Activated CD8-positive, alpha-beta memory T cell treated with anti-CD3 and anti-CD28 coated beads, Interleukin-2, amount 50 U/mL, for 24 hours (primary cell): ENCODE data around the gene GTF2IRD1.
"Not testable (repeated sequence)": the region's sequence is repeated elsewhere in the genome, so short reads cannot be mapped to it uniquely, and the experiment has no call there.

ENCODE experiments used
- DNase-seq: peaks from one replicate; pipeline ENCODE4 v3.0.0-alpha.2; 2020; ENCODE audit errors: extremely low read depth

The GTF2IRD1 gene

DNA sequence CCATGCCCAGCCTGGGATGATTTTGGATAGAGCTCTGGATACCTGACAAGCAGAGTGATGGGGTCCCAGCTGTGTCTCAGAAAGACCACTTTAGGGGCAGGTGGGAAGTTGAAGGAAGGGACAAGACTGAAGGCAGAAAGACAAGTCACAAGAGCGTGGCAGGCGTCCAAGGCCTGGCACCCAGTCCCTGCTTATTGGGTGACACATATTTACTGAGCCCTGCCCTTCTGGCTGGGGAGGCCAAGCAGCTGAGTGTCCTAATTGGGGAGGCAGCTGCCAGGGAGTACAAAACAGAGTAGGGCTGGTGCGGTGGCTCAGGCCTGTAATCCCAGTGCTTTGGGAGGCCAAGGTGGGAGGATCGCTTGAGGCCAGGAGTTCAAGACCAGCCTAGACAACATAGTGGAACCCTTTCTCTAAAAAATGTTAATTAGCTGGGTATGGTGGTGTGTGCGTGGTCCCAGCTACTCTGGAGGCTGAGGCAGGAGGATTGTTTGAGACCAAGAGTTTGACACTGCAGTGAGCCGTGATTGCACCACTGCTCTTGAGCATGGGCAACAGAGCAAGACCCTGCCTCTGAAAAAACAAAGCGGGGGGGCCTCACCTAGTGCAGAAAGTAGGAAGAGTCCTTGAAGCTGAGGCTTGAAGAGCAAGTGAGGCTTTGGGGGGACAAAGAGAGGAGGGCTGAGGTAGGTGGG is 150.8 kb downstream of the GTF2IRD1 start:
- DNase-seq: no peak

DNA sequence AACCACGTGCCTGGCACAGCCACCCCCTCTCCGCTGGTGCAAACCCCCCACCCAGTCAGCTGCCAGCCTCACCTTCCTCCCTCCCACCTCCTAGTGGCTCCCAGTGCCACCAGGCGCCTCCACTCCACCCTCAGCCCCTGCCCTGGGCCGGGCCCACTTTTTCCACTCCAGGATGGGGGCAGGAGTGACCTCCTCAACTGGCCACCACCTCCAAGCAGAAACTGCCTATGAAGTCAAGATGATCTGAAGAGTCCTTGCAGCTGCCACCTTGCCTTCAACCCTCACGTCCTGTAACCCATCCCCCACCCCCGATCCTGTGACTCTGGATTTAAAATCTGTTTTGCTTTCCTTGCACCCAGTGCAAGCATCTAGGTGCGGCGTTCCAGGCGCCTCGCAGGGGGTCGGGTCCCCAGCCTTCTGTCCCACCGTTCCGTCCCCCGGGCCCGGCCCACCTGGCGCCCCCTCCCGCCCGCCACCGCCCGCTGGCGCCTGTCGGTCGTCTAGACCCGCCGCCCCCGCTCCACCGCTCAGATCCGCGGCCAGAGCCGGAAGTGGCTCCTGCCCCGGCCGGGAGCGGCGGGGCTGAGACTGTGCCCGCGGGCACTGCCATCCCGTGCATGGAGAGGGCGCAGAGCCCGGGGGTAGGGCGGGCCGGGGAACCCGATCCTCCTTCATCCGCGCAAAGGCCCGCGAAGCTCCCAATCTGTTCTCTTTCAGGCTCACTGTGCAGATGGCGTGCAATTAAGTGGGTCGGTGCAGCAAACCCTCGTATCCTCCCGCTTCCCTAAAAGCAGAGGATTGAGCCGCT is 152.6 kb downstream of the GTF2IRD1 start:
- DNase-seq: peak; percentile 6

DNA sequence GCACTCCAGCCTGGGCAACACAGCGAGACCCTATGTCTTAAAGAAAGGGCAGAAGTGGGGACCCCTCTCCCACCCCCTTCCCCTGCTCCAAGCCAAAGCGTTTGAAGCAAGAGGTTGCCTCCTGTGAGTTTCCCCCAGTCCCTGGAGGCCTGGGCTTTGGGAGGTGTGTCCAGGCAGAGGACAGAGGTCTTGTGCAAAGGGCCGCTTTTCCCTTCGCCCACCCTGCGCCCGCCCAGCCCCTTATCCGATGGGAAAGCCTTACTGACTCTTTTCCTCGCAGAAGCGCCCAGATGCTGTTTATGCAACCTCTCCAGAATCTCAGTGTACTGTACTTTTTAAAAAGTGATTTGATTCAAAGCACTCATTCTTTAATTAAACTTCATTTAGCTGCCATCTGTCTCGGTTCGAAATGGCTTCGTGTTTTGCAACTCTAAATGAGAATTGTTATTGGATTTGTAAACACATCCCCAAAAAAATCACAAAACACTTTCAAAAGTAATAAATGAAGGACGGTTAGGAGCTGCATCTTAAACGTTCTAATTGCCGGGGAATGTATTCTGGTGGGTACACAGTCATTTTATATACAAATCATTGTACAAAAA is 153.3 kb downstream of the GTF2IRD1 start:
- DNase-seq: no peak

DNA sequence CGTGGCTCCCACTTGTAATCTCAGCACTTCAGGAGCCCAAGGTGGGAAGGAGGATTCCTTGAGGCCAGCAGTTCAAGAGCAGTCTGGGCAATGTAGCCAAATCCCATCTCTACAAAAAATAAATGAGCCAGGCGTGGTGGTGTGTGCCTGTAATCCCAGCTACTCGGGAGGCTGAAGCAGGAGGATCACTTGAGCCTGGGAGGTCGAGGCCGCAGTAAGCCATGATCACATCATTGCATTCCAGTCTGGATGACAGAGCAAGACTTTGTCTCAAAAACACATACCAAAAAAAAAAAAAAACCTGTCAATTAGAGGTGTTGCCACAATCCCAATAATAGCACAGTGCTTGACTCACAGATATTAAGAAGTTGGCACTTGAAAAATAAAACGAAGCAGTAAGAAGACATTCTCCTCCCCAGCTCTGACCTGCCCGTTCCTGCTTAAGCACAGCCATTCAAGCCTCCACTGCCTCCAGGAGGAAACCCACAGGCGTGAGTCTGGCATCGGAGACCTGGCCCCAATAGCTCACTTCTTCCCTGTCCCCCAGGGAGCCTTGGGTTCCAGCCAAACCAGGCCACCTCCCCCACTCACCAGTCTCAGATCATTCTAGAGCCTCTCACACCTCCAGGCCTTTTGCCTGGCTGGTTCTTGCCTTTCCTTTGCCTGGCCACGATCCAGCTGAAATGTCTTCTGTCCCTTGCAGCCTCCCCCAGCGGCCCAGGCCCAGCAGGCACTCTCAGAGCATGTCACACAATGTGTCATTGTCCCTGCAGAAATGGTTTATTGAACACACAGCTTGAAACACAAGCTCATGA is 158.5 kb downstream of the GTF2IRD1 start:
- no peak for DNase-seq

DNA sequence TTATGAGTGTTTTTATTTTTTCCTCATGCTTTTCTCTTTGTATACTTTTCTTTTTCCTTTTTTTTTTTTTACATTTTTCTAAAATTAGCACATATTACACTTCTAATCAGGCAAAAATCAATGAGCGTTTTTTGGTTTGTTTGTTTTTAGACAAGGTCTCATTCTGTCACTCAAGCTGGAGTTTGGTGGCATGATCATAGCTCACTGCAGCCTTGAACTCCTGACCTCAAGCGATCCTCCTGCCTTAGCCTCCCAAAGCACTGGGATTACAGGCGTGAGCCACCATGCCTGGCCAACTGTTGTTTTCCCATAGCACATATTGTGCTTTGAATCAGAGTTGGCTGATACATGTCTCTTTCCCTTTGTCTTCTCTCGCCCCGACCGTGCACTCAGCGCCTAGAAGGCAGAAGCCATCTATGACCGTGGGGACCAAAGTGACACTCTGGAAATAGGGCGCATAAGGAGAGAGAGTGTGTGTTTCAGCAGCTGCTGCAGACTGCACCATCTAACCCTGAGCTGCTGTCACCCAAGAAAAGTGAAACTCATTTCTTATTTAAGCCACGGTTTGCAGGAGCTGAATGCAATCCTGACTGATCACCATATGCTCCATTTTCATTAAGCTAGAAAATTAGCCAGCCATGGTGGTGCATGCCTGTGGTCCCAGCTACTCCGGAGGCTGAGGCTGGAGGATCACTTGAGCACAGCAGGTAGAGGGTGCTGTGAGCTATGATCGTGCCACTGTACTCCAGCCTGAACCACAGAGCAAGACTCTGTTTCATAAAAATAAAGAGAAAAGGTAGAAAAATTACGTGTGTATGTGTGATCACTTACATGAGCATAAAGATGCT is 162.5 kb downstream of the GTF2IRD1 start:
- DNase-seq: no peak

DNA sequence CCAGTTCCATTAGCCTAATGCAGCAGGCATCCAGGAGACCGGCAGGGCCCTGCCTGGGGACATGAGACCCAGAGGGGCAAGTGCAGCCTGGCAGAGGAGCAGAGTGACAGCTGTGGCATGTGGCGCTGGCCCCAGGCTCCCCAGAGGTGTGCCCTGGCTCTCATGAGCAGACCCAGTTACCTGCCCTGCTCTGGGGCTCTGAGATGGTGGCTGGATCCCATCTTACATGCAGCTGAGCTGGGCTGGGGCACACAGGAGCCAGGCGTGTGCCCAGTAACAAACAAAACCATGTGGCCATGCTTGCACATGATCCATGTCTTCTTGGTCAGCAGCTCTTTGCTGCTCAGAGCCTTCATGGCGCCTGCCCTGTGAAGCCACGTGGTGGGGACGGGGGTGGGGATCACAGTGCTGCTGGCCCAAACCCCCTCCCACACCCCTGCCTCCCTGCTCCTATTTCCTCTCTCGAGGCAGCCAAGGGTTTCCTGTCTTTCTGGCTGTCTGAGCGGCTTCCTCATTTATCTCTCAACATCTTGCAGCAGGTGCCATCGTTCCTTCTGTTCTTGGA is 163.6 kb downstream of the GTF2IRD1 start:
- no peak for DNase-seq

DNA sequence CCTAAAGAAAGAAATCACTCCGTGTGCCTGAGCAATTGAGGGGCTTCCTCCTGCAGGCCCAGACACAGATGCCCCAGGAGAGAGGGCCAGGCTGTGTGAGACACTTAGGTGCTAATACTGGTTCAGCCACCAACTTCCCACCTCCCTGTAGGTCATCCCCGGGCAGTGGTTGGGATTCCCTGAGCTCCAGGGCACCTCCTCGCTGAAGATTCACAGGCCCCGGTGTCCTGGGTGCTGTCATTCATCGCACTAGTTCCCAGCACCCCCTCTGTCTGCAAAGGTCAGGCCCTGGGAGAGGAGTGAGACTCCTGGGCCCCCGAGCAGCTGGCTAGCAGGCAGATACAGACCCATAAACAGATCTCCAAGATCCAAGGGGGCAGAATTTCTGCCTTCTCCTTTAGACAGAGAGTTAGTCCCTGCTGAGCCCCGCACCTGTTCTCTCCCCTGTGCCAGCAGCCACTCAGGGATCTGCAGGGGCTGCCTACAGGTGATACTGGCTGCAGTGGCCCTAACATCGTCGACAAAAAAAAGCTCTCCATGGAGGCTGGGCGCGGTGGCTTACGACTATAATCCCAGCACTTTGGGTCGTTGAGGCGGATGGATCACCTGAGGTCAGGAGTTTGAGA is 165.6 kb downstream of the GTF2IRD1 start:
- no peak for DNase-seq

DNA sequence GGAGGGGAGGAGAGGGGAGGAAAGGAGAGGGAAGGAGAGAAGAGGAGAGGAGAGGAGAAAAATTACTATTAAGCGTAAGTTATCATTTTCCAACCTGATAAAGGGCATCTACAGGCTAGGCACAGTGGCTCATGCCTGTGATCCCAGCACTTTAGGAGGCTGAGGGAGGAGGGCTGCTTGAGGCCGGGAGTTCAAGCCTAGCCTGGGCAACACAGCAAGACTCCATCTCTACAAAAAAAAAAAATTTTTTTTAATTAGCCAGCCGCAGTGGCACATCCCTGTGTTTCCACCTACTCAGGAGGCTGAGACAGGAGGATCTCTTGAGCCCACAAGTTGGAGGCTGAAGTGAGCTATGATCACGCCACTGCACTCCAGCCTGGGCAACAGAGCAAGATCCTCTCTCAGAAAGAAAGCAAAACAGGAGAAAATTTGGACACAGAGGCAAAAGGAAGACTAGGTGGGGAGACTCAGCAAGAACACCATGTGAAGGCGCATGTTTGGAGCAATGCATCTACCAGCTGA is 168.6 kb downstream of the GTF2IRD1 start:
- DNase-seq: no peak

DNA sequence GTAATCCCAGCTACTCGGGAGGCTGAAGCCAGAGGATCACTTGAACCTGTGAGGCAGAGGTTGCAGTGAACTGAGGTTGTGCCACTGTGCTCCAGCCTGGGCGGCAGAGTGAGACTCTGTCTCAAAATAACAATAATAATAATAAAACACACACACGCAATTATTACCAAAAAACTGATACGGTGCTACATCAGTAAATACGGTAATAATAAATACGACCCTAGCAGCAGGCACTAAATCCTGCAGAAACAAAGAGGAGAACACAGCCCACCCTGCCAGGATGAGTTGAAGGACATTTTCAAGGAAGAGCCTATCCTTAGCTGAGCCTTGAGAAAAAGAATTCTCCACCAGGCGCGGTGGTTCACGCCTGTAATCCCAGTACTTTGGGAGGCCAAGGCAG is 169.4 kb downstream of the GTF2IRD1 start:
- no peak for DNase-seq

DNA sequence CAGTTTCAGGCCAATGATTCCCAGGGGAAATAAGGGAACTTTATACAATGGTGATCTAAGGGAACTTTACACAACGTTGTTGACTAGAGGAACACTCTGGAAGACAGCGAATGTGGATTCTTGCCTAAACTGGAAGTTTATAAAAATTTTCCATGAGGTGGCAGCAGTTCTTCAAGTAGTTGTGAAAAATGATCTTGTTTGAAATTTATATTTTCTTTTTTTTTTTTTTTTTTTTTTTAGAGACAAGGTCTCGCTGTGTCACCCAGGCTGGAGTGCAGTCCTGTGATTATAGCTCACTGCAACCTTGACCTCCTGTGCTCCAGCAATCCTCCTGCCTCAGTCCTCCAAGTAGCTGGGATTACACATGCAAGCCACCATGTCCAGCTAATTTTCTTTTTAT is 171.7 kb downstream of the GTF2IRD1 start:
- DNase-seq: no peak

DNA sequence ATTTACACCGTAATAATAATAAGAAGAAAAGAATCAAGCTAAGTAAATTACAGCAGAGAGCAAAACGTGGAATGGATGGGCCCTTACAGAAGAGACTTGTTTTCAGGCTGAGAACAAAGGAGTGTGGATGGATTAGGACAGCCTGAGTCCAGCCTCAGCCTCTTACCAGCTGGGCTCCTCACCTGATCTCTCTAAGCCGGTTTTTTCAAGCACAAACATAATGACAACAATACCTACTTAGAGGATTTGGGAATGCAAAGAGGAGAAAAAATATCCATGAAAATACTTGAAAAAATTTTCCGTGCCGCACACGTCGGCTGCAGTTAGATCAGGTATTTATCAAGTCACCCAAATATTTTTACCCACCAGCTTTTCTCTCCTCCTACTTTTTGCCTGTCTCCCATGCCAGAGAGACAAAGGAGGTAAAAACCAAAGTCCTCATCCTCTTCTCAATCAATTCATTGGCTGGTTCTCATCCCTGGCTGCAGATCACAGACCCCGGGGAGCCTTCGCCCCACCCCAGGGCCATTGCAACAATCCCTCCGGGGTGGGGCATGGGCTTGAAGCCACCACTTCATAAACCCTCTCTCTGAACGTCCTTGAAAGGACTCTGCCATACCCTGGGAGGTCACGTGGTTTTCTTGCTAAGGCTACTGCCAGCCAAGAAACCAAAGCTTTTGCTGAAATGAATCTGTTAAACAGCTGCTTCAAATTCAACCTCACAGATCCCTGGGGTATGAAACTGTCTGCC is 174.1 kb downstream of the GTF2IRD1 start:
- no peak for DNase-seq

DNA sequence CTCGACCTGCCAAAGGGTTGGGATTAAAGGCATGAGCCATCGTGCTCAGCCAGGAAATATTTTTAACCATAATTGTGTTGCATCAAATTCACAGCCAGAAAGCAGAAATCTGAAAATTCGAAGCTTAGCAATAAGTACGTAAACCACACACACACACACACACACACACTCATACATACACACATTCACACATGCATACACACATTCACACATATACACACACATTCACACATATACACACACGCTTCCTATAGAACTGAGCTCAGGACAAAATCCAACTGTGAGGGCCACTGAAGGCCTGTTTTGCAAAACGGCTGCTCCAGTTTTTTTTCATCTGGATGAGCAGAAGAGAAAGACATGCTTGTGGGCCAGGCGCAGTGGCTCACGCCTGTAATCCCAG is 178.8 kb downstream of the GTF2IRD1 start:
- DNase-seq: no peak

DNA sequence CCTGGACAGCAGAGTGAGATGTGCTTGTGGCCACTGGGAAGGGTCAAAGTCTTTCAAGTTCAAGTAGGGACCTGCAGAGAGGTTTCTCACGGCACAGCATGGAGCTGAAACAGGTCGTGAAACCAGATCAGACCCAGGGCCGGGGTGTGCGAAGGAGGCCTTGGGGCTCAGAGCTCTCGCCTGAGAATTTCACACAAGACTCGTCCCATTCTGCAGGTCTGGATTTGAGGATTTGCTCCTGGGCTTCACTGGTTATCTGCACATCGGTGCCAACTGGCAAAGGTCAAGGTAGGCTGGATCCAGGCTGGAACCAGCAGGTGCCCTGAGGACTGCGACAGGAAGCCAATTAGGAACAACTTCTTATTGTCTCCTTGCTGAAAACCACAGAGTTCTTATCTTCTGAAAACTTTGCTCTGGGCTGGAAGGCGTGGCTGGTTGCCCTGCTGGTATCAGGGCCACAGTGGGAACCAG is 179.8 kb downstream of the GTF2IRD1 start:
- DNase-seq: no peak

DNA sequence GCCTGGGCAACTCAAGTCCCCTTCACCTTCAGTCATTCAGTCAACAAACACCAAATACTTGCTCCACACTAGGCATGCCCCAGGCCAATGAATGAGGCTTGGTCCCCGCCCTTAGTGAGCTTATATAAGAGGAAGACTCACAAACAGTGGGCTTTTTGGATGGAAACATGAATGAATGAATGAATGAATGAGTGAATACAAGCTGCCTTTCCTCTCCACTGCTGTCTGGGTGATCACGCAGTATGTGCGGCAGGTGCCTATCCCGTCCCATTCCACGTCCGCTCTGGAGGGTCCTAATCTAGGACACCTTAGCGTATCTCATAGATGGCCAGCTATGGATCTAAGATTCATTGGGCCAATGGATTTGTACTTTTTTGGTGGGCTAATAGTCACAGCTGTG is 184.0 kb downstream of the GTF2IRD1 start:
- DNase-seq: no peak

DNA sequence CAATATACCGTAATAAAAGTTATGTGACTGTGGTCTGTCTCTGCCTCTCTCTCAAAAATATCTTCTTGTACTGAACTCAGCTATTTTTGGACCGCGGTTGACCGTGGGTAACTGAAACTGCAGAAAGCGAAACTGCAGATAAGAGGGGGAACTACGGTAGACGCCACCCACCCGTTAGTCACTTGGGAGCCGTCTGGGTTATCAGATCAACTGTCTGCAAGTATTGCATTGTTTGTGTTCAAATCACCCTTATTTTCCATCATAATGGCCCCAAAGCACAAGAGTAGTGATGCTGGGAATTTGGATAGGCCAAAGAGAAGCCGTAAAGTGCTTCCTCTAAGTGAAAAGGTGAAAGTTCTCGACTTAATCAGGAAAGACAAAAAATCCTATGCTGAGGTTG is 196.3 kb downstream of the GTF2IRD1 start:
- peak; percentile 72 for DNase-seq

DNA sequence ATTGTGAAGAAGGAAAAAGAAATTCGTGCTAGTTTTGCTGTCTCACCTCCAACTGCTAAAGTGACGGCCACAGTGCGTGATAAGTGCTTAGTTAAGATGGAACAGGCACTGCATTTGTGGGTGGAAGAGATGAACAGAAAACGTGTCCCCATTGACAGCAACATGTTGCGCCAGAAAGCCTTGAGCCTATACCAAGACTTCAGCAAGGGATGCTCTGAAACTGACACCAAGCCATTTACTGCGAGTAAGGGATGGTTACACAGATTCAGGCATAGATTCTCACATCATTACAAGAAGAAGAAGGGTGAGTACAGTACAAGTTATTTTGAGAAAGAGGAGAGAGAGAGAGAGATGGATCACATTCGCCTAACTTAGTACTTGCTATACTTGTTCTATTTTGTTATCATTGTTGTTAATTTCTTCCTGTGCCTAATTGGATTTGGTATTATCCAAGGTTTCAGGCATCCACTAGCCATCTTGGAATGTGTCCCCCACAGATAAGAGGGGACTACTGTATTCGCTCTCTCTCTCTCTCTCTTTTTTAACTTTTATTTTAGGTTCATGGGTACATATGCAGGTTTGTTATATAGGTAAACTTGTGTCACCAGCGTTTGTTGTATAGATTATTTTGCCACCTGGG is 196.9 kb downstream of the GTF2IRD1 start:
- not testable (repeated sequence) for DNase-seq

DNA sequence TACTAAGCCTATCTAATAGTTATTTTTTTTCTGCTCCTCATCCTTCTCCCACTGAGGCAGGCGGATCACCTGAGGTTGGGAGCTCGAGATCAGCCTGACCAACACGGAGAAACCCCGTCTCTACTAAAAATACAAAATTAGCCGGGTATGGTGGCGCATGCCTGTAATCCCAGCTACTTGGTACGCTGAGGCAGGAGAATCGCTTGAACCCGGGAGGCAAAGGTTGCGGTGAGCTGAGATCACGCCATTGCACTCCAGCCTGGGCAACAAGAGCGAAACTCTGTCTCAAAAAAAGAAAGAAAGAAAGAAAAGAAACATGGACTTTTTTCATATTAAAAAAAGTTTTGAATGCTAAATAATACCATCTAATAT is 197.4 kb downstream of the GTF2IRD1 start:
- not testable (repeated sequence) for DNase-seq
